ENCODE measurements around the gene TTC7B. TPM values are rescaled to one million over a fixed set of nuclear protein-coding genes. Genes with fewer than 3 reads are reported as not detected.

Gene TTC7B
- total and polyA plus RNA-seq, 3 experiments from 2014 or later, result 1.7 to 5.8 (median 5.2) TPM

- Histone ChIP-seq H3K9me3 (ENCODE audit: low read length) (no peaks in the 10 kb centered on the region), H3K27me3 (ENCODE audit: insufficient read depth, low read length, poor library complexity, severe bottlenecking) (no peaks in the 10 kb centered on the region), H3K4me3 (ENCODE audit: low read length) (no peak overlapping the region), H3K4me1 (ENCODE audit: insufficient read depth, low read length) (no peaks in the 10 kb centered on the region), H3K27ac (ENCODE audit: low read depth, low read length) (no peak overlapping the region), H3K36me3 (ENCODE audit: insufficient read depth, low read length) (no peaks in the 10 kb centered on the region)
- Mint-ChIP-seq H3K4me3 (no peak overlapping the region), H3K36me3 (no peaks in the 10 kb centered on the region), H3K9me3 (no peaks in the 10 kb centered on the region), H3K27me3 (peaks cover 0 to 3% of the 10 kb centered on the region in 2 donors), H3K4me1 (peaks cover 0 to 2% (median 0%) of the 10 kb centered on the region in 3 donors), H3K27ac (no peak overlapping the region)
- ChIA-PET POLR2A (no interaction called here), CTCF (no interaction called here)
- no peak for DNase-seq
Observed at GRCh38 chr14:90536511-90537191, 279.6 kb downstream of the TTC7B start.

GRCh38 chr14:90536092-90536491 is 280.1 kb downstream of the TTC7B start:
- Mint-ChIP-seq H3K27me3 (peaks cover 0 to 3% of the 10 kb centered on the region in 2 donors), H3K4me1 (peaks cover 0 to 2% (median 0%) of the 10 kb centered on the region in 3 donors), H3K9me3 (no peaks in the 10 kb centered on the region), H3K36me3 (no peaks in the 10 kb centered on the region), H3K4me3 (no peak overlapping the region), H3K27ac (no peak overlapping the region)
- DNase-seq, result no peak
- CTCF ChIA-PET, result no interaction called here
- no peaks in the 10 kb centered on the region for H3K36me3 ChIP-seq (ENCODE audit: insufficient read depth, low read length)
- H3K4me3 ChIP-seq (ENCODE audit: low read length), result no peak overlapping the region
- POLR2A ChIA-PET, result no interaction called here
- H3K4me1 ChIP-seq (ENCODE audit: insufficient read depth, low read length), result no peaks in the 10 kb centered on the region
- H3K27ac ChIP-seq (ENCODE audit: low read depth, low read length), result no peak overlapping the region
- no peaks in the 10 kb centered on the region for H3K9me3 ChIP-seq (ENCODE audit: low read length)
- H3K27me3 ChIP-seq (ENCODE audit: insufficient read depth, low read length, poor library complexity, severe bottlenecking), result no peaks in the 10 kb centered on the region

GRCh38 chr14:90535556-90536090 is 280.6 kb downstream of the TTC7B start:
- no peaks in the 10 kb centered on the region for H3K4me1 ChIP-seq (ENCODE audit: insufficient read depth, low read length)
- H3K9me3 ChIP-seq (ENCODE audit: low read length), result no peaks in the 10 kb centered on the region
- no peak overlapping the region for H3K27ac ChIP-seq (ENCODE audit: low read depth, low read length)
- Mint-ChIP-seq H3K4me3 (no peak overlapping the region), H3K27me3 (peaks cover 0 to 3% of the 10 kb centered on the region in 2 donors), H3K9me3 (no peaks in the 10 kb centered on the region), H3K36me3 (no peaks in the 10 kb centered on the region), H3K27ac (peak overlapping the region in 2 of 8 donors; percentile 55 to 77), H3K4me1 (peaks cover 0 to 2% (median 0%) of the 10 kb centered on the region in 3 donors)
- ChIA-PET CTCF (no interaction called here), POLR2A (no interaction called here)
- no peak overlapping the region for H3K4me3 ChIP-seq (ENCODE audit: low read length)
- no peak for DNase-seq
- no peaks in the 10 kb centered on the region for H3K36me3 ChIP-seq (ENCODE audit: insufficient read depth, low read length)
- H3K27me3 ChIP-seq (ENCODE audit: insufficient read depth, low read length, poor library complexity, severe bottlenecking), result no peaks in the 10 kb centered on the region

DNA sequence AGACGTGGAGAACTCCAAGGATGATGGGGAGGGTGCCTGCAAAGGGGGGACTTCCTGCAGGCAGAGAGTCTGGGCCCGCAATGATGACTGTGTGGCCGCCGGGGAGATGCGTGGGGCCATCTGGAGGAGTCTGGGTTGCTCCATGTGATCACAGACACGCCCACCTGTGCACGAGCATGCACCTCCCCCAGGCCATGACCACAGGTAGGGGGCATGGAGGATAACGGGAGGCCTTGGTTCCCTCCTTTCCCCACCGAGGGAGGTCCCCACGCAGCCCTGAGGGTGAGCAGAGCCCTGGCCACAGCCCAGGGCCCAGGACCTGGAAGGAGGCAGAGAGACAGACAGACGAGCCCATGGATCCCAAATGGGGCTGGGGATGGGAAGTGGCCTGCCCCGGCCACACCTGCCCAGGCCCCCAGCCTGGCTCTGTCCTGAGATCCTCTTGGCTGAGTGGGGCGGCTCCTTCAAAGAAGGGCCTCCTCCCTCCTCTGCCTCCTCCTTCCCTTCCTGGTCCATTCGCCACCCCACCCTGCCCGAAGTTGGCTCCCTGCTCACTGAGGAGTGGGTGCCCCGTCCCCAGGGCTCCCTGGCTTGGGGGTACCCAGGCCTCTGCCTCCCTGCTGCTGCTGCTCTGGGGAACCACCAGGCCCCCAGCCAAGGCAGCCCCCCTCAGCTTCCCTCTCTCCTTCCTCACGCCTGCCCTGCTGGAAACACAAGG is 281.2 kb downstream of the TTC7B start:
- Mint-ChIP-seq H3K27me3 (peaks cover 0 to 3% of the 10 kb centered on the region in 2 donors), H3K9me3 (no peaks in the 10 kb centered on the region), H3K27ac (no peak overlapping the region), H3K4me1 (peaks cover 0 to 2% (median 0%) of the 10 kb centered on the region in 3 donors), H3K36me3 (no peaks in the 10 kb centered on the region), H3K4me3 (no peak overlapping the region)
- CTCF ChIA-PET, result no interaction called here
- Histone ChIP-seq H3K9me3 (ENCODE audit: low read length) (no peaks in the 10 kb centered on the region), H3K27me3 (ENCODE audit: insufficient read depth, low read length, poor library complexity, severe bottlenecking) (no peaks in the 10 kb centered on the region), H3K4me3 (ENCODE audit: low read length) (no peak overlapping the region), H3K27ac (ENCODE audit: low read depth, low read length) (no peak overlapping the region), H3K4me1 (ENCODE audit: insufficient read depth, low read length) (no peaks in the 10 kb centered on the region), H3K36me3 (ENCODE audit: insufficient read depth, low read length) (no peaks in the 10 kb centered on the region)
- DNase-seq, result no peak
- POLR2A ChIA-PET, result no interaction called here

GRCh38 chr14:90534091-90534837 is 282.0 kb downstream of the TTC7B start:
- Mint-ChIP-seq H3K27me3 (peaks cover 0 to 4% of the 10 kb centered on the region in 2 donors), H3K9me3 (no peaks in the 10 kb centered on the region), H3K4me3 (no peak overlapping the region), H3K36me3 (no peaks in the 10 kb centered on the region), H3K4me1 (peaks cover 0 to 2% (median 0%) of the 10 kb centered on the region in 3 donors), H3K27ac (no peak overlapping the region)
- Histone ChIP-seq H3K4me3 (ENCODE audit: low read length) (no peak overlapping the region), H3K27ac (ENCODE audit: low read depth, low read length) (no peak overlapping the region), H3K36me3 (ENCODE audit: insufficient read depth, low read length) (no peaks in the 10 kb centered on the region), H3K9me3 (ENCODE audit: low read length) (no peaks in the 10 kb centered on the region), H3K27me3 (ENCODE audit: insufficient read depth, low read length, poor library complexity, severe bottlenecking) (no peaks in the 10 kb centered on the region), H3K4me1 (ENCODE audit: insufficient read depth, low read length) (no peaks in the 10 kb centered on the region)
- ChIA-PET CTCF (no interaction called here), POLR2A (no interaction called here)
- DNase-seq, result no peak

DNA sequence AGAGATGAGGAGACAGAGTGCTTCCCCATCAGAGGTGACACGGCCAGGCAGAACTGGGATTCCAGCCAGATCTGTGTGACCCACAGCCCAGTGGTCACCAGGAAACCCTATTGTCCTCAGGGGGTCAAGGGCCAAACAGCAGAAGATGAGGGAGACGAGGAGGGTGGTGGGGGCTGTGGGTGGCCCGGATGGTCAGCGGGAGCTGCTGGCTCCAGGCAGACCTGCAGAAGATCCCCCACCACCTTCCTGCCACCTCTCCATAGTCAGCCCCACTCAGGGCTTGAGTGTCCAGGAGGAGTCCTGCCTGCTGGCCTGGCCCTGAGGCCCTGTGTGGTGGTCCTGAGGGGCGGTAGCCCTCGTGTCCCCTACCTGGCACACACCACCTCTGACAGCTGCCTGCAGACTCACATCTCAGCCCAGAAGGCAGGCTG is 282.6 kb downstream of the TTC7B start:
- Mint-ChIP-seq H3K4me1 (peaks cover 0 to 2% (median 0%) of the 10 kb centered on the region in 3 donors), H3K27me3 (peaks cover 0 to 10% of the 10 kb centered on the region in 2 donors), H3K36me3 (no peaks in the 10 kb centered on the region), H3K4me3 (no peak overlapping the region), H3K9me3 (no peaks in the 10 kb centered on the region), H3K27ac (no peak overlapping the region)
- POLR2A ChIA-PET, result no interaction called here
- no peak overlapping the region for H3K4me3 ChIP-seq (ENCODE audit: low read length)
- H3K27ac ChIP-seq (ENCODE audit: low read depth, low read length), result no peak overlapping the region
- no peak for DNase-seq
- no peaks in the 10 kb centered on the region for H3K27me3 ChIP-seq (ENCODE audit: insufficient read depth, low read length, poor library complexity, severe bottlenecking)
- H3K36me3 ChIP-seq (ENCODE audit: insufficient read depth, low read length), result no peaks in the 10 kb centered on the region
- H3K4me1 ChIP-seq (ENCODE audit: insufficient read depth, low read length), result no peaks in the 10 kb centered on the region
- no peaks in the 10 kb centered on the region for H3K9me3 ChIP-seq (ENCODE audit: low read length)
- CTCF ChIA-PET, result no interaction called here

DNA sequence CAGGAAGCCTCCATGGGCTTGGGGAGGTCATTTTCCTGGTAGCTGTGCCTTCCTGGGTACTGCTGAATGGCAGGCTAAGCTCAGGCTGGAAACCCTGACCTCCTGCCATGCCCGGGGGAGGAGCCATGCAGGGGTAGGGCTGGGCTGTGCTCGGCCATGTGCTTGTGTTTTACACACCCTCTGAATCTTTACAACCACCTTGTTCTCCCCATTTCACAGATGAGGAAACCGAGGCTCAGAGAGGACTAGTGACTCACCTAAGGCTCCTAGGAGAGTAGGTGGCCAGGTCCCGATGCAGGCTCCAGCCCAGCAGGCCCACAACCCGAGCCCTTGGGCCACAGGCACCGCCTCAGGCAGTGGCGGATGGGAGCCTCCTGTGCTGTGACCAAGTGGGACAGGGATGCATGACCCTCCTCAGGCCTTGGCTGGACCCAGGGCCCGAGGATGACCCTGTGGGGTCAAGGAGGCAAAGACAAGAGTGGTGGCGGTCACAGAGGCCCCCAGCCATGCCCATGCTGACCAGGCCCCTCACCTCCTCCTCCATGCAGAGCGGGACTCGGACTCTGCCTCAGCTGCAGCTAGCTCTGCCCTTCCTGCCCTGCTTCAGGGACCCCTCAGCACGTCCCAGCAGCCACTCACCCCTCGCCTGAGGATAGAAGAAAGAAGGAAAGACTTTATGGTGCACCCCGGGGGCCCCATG is 283.3 kb downstream of the TTC7B start:
- ChIA-PET POLR2A (no interaction called here), CTCF (interaction anchor here (0.6 kb wide), 1 partner anchor 121 kb away, joined by 3 read pairs; no protein-coding TSS in a partner anchor)
- H3K27me3 ChIP-seq (ENCODE audit: insufficient read depth, low read length, poor library complexity, severe bottlenecking), result no peaks in the 10 kb centered on the region
- no peaks in the 10 kb centered on the region for H3K4me1 ChIP-seq (ENCODE audit: insufficient read depth, low read length)
- no peak overlapping the region for H3K4me3 ChIP-seq (ENCODE audit: low read length)
- H3K27me3 Mint-ChIP-seq, result peaks cover 0 to 13% of the 10 kb centered on the region in 2 donors
- H3K4me3 Mint-ChIP-seq, result no peak overlapping the region
- no peaks in the 10 kb centered on the region for H3K36me3 Mint-ChIP-seq
- no peaks in the 10 kb centered on the region for H3K9me3 ChIP-seq (ENCODE audit: low read length)
- no peak for DNase-seq
- H3K4me1 Mint-ChIP-seq, result peaks cover 0 to 2% (median 0%) of the 10 kb centered on the region in 3 donors
- H3K27ac Mint-ChIP-seq, result no peak overlapping the region
- no peaks in the 10 kb centered on the region for H3K9me3 Mint-ChIP-seq
- H3K36me3 ChIP-seq (ENCODE audit: insufficient read depth, low read length), result no peaks in the 10 kb centered on the region
- H3K27ac ChIP-seq (ENCODE audit: low read depth, low read length), result no peak overlapping the region
